H9 (cell line): ENCODE results near the gene RBPJL. TPM values are rescaled to one million over a fixed set of nuclear protein-coding genes. Genes with fewer than 3 reads are reported as not detected.

ENCODE experiments used
- DNase-seq: peaks from one replicate; pipeline ENCODE4 v3.0.0-alpha.2; 2017
- H2AFZ ChIP-seq: one replicate; pipeline ENCODE4 v1.6.1; 2013; ENCODE audit warnings: mild to moderate bottlenecking, low read length, control low read depth, moderate library complexity
- H2AK5ac ChIP-seq: 2 replicates; pipeline ENCODE4 v1.6.1; 2013; ENCODE audit warnings: low read length, control low read depth, mixed read lengths; ENCODE audit not compliant: insufficient read length
- H2BK120ac ChIP-seq: one replicate; pipeline ENCODE4 v1.6.1; 2013; ENCODE audit warnings: low read depth, mild to moderate bottlenecking, low read length, control low read depth, inconsistent platforms; ENCODE audit not compliant: poor library complexity, severe bottlenecking
- H2BK12ac ChIP-seq: 2 replicates; pipeline ENCODE4 v1.6.1; 2013; ENCODE audit warnings: low read length, control low read depth, mixed read lengths, low read depth; ENCODE audit not compliant: insufficient read length
- H2BK15ac ChIP-seq: 2 replicates; pipeline ENCODE4 v1.6.1; 2013; ENCODE audit warnings: low read depth, low read length, control low read depth
- H2BK20ac ChIP-seq: one replicate; pipeline ENCODE4 v1.6.1; 2013; ENCODE audit warnings: low read depth, mild to moderate bottlenecking, low read length, control low read depth, inconsistent platforms; ENCODE audit not compliant: poor library complexity, severe bottlenecking
- H2BK5ac ChIP-seq: 2 replicates; pipeline ENCODE4 v1.6.1; 2013; ENCODE audit warnings: low read length, control low read depth, mixed read lengths; ENCODE audit not compliant: insufficient read length
- H3K14ac ChIP-seq: 2 replicates; pipeline ENCODE4 v1.6.1; 2013; ENCODE audit warnings: low read length, control low read depth; ENCODE audit not compliant: insufficient read depth
- H3K18ac ChIP-seq: 2 replicates; pipeline ENCODE4 v1.6.1; 2013; ENCODE audit warnings: low read depth, mild to moderate bottlenecking, mixed read lengths, low read length, control low read depth; ENCODE audit not compliant: insufficient read length
- H3K23ac ChIP-seq: 2 replicates; pipeline ENCODE4 v1.6.1; 2013; ENCODE audit warnings: low read length, control low read depth, mixed read lengths, low read depth; ENCODE audit not compliant: insufficient read length
- H3K23me2 ChIP-seq: 2 replicates; pipeline ENCODE4 v1.6.1; 2013; ENCODE audit warnings: low read depth, mild to moderate bottlenecking, mixed read lengths, low read length, control low read depth; ENCODE audit not compliant: insufficient read length, poor library complexity, severe bottlenecking
- H3K27ac ChIP-seq: 2 replicates; pipeline ENCODE4 v1.5.1; 2013; ENCODE audit warnings: low read length, control low read depth, mixed read lengths, low read depth; ENCODE audit not compliant: insufficient read length
- H3K27me3 ChIP-seq: 2 replicates; pipeline ENCODE4 v1.6.1; 2013; ENCODE audit warnings: low read length, control low read depth, inconsistent platforms; ENCODE audit not compliant: insufficient read depth
- H3K4ac ChIP-seq: 2 replicates; pipeline ENCODE4 v1.6.1; 2013; ENCODE audit warnings: low read depth, mild to moderate bottlenecking, control low read depth, inconsistent platforms, low read length, moderate library complexity
- H3K4me1 ChIP-seq: 2 replicates; pipeline ENCODE4 v1.6.1; 2013; ENCODE audit warnings: low read length, control low read depth, inconsistent platforms; ENCODE audit not compliant: insufficient read depth
- H3K4me2 ChIP-seq: 2 replicates; pipeline ENCODE4 v1.6.1; 2013; ENCODE audit warnings: low read length, control low read depth, mixed read lengths; ENCODE audit not compliant: insufficient read length, insufficient read depth
- H3K56ac ChIP-seq: 2 replicates; pipeline ENCODE4 v1.6.1; 2013; ENCODE audit warnings: low read depth, mild to moderate bottlenecking, mixed read lengths, low read length, control low read depth; ENCODE audit not compliant: insufficient read length
- H3K79me1 ChIP-seq: 2 replicates; pipeline ENCODE4 v1.6.1; 2013; ENCODE audit warnings: low read depth, mild to moderate bottlenecking, moderate library complexity, low read length, control low read depth, inconsistent platforms; ENCODE audit not compliant: insufficient read depth, poor library complexity, severe bottlenecking
- H3K79me2 ChIP-seq: 2 replicates; pipeline ENCODE4 v1.6.1; 2013; ENCODE audit warnings: low read length, control low read depth, inconsistent platforms; ENCODE audit not compliant: insufficient read depth
- H3K9ac ChIP-seq: 2 replicates; pipeline ENCODE4 v1.6.1; 2013; ENCODE audit warnings: low read length, control low read depth, mixed read lengths; ENCODE audit not compliant: insufficient read length; ENCODE audit errors: extremely low read depth
- H3K9me3 ChIP-seq: one replicate; pipeline ENCODE4 v1.6.1; 2013; ENCODE audit warnings: low read depth, low read length, inconsistent platforms; ENCODE audit not compliant: control insufficient read depth
- H3T11ph ChIP-seq: one replicate; pipeline ENCODE4 v1.6.1; 2013; ENCODE audit warnings: mild to moderate bottlenecking, low read length, control low read depth, inconsistent platforms
- H4K20me1 ChIP-seq: one replicate; pipeline ENCODE4 v1.6.1; 2013; ENCODE audit not compliant: control insufficient read depth, insufficient read length, insufficient read depth
- H4K5ac ChIP-seq: 2 replicates; pipeline ENCODE4 v1.6.1; 2013; ENCODE audit warnings: low read depth, mild to moderate bottlenecking, mixed read lengths, low read length, control low read depth; ENCODE audit not compliant: insufficient read length
- H4K8ac ChIP-seq: replicated peaks from 2 replicates; pipeline ENCODE4 v1.6.1; 2013; ENCODE audit warnings: low read length, control low read depth, mixed read lengths, low read depth; ENCODE audit not compliant: insufficient read length
- H4K91ac ChIP-seq: 2 replicates; pipeline ENCODE4 v1.6.1; 2013; ENCODE audit warnings: low read depth, mild to moderate bottlenecking, moderate library complexity, mixed read lengths, low read length, control low read depth; ENCODE audit not compliant: insufficient read length
- H3K27ac Mint-ChIP-seq, 3 experiments: 2 replicates in 2 of 3; 3 replicates in 1 of 3; pipeline ENCODE4 v1.8.0; 2020 to 2021; ENCODE audit warnings: mixed read lengths in 3 of 3, mild to moderate bottlenecking in 1 of 3, moderate library complexity in 1 of 3
- H3K27me3 Mint-ChIP-seq: 2 replicates; pipeline ENCODE4 v1.8.0; 2021; ENCODE audit warnings: low read depth, mild to moderate bottlenecking, moderate library complexity, mixed read lengths
- H3K36me3 Mint-ChIP-seq, 3 experiments: 2 replicates in 2 of 3; 3 replicates in 1 of 3; pipeline ENCODE4 v1.8.0; 2020 to 2021; ENCODE audit warnings: low read depth in 3 of 3, mixed read lengths in 3 of 3; ENCODE audit not compliant: insufficient read depth in 1 of 3
- H3K4me1 Mint-ChIP-seq, 2 experiments: 2 replicates each; pipeline ENCODE4 v1.8.0; 2020; ENCODE audit warnings: mixed read lengths in 2 of 2
- H3K4me3 Mint-ChIP-seq, 2 experiments: 2 replicates in 1 of 2; 3 replicates in 1 of 2; pipeline ENCODE4 v1.8.0; 2020 to 2021; ENCODE audit warnings: mild to moderate bottlenecking in 2 of 2, mixed read lengths in 2 of 2, moderate library complexity in 1 of 2
- H3K9me3 Mint-ChIP-seq, 2 experiments: 2 replicates in 1 of 2; 3 replicates in 1 of 2; pipeline ENCODE4 v1.8.0; 2020; ENCODE audit warnings: mild to moderate bottlenecking in 2 of 2, mixed read lengths in 2 of 2, moderate library complexity in 1 of 2
- WGBS: extraction: QIAGEN DNeasy Blood & Tissue Kit; methylation state at CpG from one replicate; pipeline ENCODE4 v1.1.7; 2013; ENCODE audit warnings: missing lambda C conversion rate, low lambda C conversion rate, mixed read lengths; ENCODE audit not compliant: insufficient read length; ENCODE audit errors: extremely low coverage; 5-methylcytosine and 5-hydroxymethylcytosine counted together
- total RNA-seq: library from RNA; stranded (reverse); gene quantifications from 2 replicates; pipeline ENCODE4 v1.2.1, GENCODE V29; 2021
- TF ChIP-seq, protein P1 (sequence below): fragments of 200-600 bp; sonication (generic); conservative IDR thresholded peaks from 3 replicates; pipeline ENCODE4 v1.8.0; 2021; ENCODE audit warnings: antibody characterized with exemption, mild to moderate bottlenecking

RBPJL gene
- total RNA-seq, 1 experiment from 2014 or later: 0.28 TPM

DNA sequence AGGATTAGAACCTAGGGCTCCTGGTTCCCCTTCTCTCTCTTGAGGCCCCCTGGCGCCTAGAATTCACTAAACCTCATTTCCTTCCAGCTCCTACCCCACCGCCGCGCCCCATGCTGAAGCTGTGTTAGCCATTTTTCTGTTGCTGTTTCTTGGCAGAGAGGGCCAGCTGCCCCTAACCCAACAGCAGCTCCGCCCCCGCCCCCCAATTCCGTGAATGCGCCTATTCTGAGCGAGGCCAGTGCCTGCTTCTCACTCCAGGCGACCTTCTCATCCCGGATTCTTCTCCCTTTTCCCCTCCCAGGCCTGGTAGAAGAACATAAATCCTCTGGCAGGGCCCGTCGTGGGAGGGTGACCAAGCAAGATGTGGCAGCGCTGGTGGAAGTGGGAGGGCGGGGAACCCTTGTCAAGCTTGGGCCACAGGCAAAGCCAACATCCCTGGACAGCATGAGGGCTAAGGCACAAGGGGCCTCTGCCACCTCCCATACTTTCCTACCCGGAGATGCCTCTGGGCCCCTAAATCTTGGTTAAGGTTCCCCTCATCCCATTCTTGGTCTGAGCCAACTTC lies 518 bp downstream of the RBPJL start:
- Mint-ChIP-seq H3K27me3 (peaks cover 30% of the 10 kb centered on the region), H3K36me3 (no peaks in the 10 kb centered on the region), H3K4me3 (no peak overlapping the region), H3K9me3 (peaks cover 4 to 6% of the 10 kb centered on the region in 2 experiments; a peak in 3 of 5 replicates), H3K4me1 (peaks cover 10 to 26% of the 10 kb centered on the region in 2 experiments), H3K27ac (no peak overlapping the region)
- Histone ChIP-seq H3T11ph (no peak overlapping the region), H3K18ac (no peak overlapping the region), H4K5ac (no peak overlapping the region), H3K56ac (no peak overlapping the region), H4K8ac (no peak overlapping the region), H2BK20ac (no peak overlapping the region), H3K27me3 (no peaks in the 10 kb centered on the region), H3K23ac (no peak overlapping the region), H2BK15ac (no peak overlapping the region), H3K79me1 (no peaks in the 10 kb centered on the region), H3K27ac (no peak overlapping the region), H2BK120ac (no peak overlapping the region), H3K23me2 (peaks cover 2% of the 10 kb centered on the region), H3K4me2 (no peak overlapping the region), H3K9ac (no peak overlapping the region), H3K9me3 (no peaks in the 10 kb centered on the region), H3K4ac (no peak overlapping the region), H2AK5ac (no peak overlapping the region), H3K79me2 (no peaks in the 10 kb centered on the region), H3K4me1 (no peaks in the 10 kb centered on the region), H2AFZ (no peak overlapping the region), H3K14ac (no peak overlapping the region), H4K91ac (no peak overlapping the region), H2BK5ac (no peak overlapping the region), H2BK12ac (no peak overlapping the region), H4K20me1 (no peaks in the 10 kb centered on the region)
- no CpG with 5 or more reads among the region's 16 CpGs for WGBS
- TF ChIP-seq, protein P1, sequence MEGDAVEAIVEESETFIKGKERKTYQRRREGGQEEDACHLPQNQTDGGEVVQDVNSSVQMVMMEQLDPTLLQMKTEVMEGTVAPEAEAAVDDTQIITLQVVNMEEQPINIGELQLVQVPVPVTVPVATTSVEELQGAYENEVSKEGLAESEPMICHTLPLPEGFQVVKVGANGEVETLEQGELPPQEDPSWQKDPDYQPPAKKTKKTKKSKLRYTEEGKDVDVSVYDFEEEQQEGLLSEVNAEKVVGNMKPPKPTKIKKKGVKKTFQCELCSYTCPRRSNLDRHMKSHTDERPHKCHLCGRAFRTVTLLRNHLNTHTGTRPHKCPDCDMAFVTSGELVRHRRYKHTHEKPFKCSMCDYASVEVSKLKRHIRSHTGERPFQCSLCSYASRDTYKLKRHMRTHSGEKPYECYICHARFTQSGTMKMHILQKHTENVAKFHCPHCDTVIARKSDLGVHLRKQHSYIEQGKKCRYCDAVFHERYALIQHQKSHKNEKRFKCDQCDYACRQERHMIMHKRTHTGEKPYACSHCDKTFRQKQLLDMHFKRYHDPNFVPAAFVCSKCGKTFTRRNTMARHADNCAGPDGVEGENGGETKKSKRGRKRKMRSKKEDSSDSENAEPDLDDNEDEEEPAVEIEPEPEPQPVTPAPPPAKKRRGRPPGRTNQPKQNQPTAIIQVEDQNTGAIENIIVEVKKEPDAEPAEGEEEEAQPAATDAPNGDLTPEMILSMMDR: no peak
- peak; percentile 32 for DNase-seq
